Body of pancreas (tissue), 4 donors: Measurements from ENCODE around the gene CENPO. TPM values are rescaled to one million over a fixed set of nuclear protein-coding genes. Genes with fewer than 3 reads are reported as not detected.

Source experiments
- ATAC-seq: fragments of 150-250 bp; one replicate; pipeline ENCODE4 v1.9.1; 2016
- DNase-seq, 4 donors: peaks; one replicate each; pipeline ENCODE4 v3.0.0-alpha.2; 2019
- H3K27ac ChIP-seq, 4 donors: fragments of 200-600 bp; sonication (generic); 1 replicate in 3 of 4; 2 replicates in 1 of 4; pipeline versions ENCODE4 v1.5.1 to v1.6.1; 2016 to 2019; ENCODE audit warnings: mild to moderate bottlenecking in 1 of 4, mixed read lengths in 1 of 4, moderate library complexity in 1 of 4
- H3K27me3 ChIP-seq, 2 donors: fragments of 200-600 bp; sonication (generic); one replicate each; pipeline ENCODE4 v1.6.0; 2016; ENCODE audit warnings: mild to moderate bottlenecking in 1 of 2
- H3K36me3 ChIP-seq, 2 donors: fragments of 200-600 bp; sonication (generic); replicated peaks in 1 of 2; 2 replicates each; pipeline ENCODE4 v1.5.1; 2016; ENCODE audit warnings: low read depth in 2 of 2; ENCODE audit not compliant: insufficient read depth in 1 of 2
- H3K4me1 ChIP-seq: fragments of 200-600 bp; sonication (generic); one replicate; pipeline ENCODE4 v1.6.0; 2016
- H3K4me3 ChIP-seq, 2 donors: fragments of 200-600 bp; sonication (generic); 1 replicate in 1 of 2; 2 replicates in 1 of 2; pipeline ENCODE4 v1.5.1; 2016 to 2019
- H3K9me3 ChIP-seq, 3 donors: fragments of 200-600 bp; sonication (generic); 1 replicate in 2 of 3; 2 replicates in 1 of 3; pipeline ENCODE4 v1.5.1; 2016
- CTCF ChIP-seq, 7 experiments: fragments of 450-650 bp in 4 of 7; fragments of 200-600 bp in 3 of 7; sonication (generic) in 3 of 7; IDR thresholded peaks; one replicate each; pipeline ENCODE4 v1.5.1; 2016 to 2019; ENCODE audit warnings: antibody characterized with exemption in 7 of 7
- POLR2A ChIP-seq, 3 donors: fragments of 450-650 bp; IDR thresholded peaks; one replicate each; pipeline ENCODE4 v1.6.1; 2016; ENCODE audit warnings: antibody characterized with exemption in 3 of 3, mild to moderate bottlenecking in 2 of 3
- WGBS, 2 donors: methylation state at CpG; one replicate each; pipeline ENCODE4 v1.1.5; 2017; 5-methylcytosine and 5-hydroxymethylcytosine counted together
- intact Hi-C: fragments of 100-400 bp; cut with DNase I; formaldehyde crosslinking; loops from one replicate; pipeline ENCODE4 v1.15.1; 2023
- total RNA-seq, 2 donors: library from RNA; depleted of rRNA; stranded (reverse); fragments of >200 nt; gene quantifications; one replicate each; pipeline ENCODE4 v1.1.0, GENCODE V29; 2016

The CENPO gene
- total RNA-seq, 2 donors from 2014 or later, result 2.0 to 2.6 TPM

GRCh38 chr2:24842081-24843050 is 49.1 kb downstream of the CENPO start:
- no peaks in the 10 kb centered on the region for H3K9me3 ChIP-seq
- H3K4me1 ChIP-seq, result no peaks in the 10 kb centered on the region
- no peak for TF ChIP-seq CTCF (IDR thresholded peaks at IDR 0.05)
- TF ChIP-seq POLR2A (IDR thresholded peaks at IDR 0.05), result no peak
- H3K27ac ChIP-seq, result no peak overlapping the region
- no peak for DNase-seq
- intact Hi-C loops, result no loop called here
- H3K4me3 ChIP-seq, result no peak overlapping the region
- no peak for ATAC-seq
- H3K27me3 ChIP-seq, result no peaks in the 10 kb centered on the region
- 86 to 90% methylated on average over 27 to 39 of the region's 39 CpGs for WGBS, 2 donors
- H3K36me3 ChIP-seq, result no peaks in the 10 kb centered on the region

DNA sequence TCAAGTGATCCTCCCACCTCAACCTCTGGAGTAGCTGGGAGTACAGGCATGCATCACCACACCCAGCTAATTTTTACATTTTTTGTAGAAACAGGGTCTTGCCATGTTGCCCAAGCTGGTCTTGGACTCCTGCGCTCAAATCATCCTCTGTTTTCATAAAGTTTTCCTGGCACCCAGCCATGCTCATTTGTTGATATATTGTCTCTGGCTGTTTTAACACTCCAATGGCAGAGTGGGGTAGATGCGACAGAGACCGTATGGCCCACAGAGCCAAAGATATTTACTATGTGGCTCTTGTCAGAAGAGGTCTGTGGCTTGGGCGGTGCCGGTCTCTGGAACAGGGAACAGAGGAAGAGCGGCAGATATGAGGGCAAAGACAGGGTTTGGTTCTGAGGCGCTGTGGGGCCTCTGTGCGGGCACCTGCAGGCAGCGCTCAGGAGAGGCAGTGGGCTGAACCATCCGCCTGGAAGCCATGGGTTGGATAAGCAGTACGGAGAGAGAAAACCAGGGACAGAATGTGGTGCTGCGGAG is 50.2 kb downstream of the CENPO start:
- Histone ChIP-seq H3K4me1 (no peaks in the 10 kb centered on the region), H3K27me3 (no peaks in the 10 kb centered on the region), H3K9me3 (no peaks in the 10 kb centered on the region), H3K4me3 (no peak overlapping the region), H3K27ac (no peak overlapping the region), H3K36me3 (no peaks in the 10 kb centered on the region)
- WGBS, 2 donors, result 92 to 94% methylated on average over 12 of the region's 12 CpGs
- DNase-seq, result no peak
- no peak for ATAC-seq
- intact Hi-C loops, result no loop called here
- TF ChIP-seq POLR2A (IDR thresholded peaks at IDR 0.05) (no peak), CTCF (IDR thresholded peaks at IDR 0.05) (no peak)

DNA sequence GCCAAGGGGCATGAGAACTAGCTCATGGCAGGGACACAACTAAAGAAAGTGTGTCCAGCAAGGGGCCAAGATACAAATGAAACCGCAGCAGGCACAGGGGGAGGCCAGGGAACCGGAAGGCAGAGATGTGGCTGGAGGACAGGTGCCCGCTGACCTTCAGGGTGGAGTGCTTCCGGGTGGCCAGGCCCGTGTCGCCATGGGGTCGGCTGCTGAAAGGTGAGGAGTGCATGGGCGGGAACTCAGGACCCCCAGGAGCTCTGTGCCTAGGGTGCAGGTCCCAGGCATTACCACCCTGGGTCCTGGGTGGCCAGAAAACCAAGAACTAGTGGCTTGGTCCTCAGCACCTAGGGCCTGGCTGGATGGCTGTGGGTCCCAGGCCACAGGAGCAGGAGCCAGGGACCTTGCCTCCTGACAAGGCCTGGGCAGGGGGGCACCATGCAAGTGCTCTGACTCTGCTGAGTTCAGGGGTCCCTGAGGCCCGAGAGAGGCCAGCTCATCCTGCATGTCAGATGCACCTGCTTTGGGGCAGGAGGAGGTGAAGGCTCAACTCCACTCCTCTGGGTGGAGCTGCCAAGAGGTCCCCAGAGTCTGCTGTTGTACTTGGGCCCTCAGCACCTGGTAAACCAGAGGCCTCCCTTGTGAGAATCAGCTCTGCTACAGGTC is 50.9 kb downstream of the CENPO start:
- TF ChIP-seq CTCF (IDR thresholded peaks at IDR 0.05), result no peak
- TF ChIP-seq POLR2A (IDR thresholded peaks at IDR 0.05), result no peak
- ATAC-seq, result no peak
- Histone ChIP-seq H3K9me3 (no peaks in the 10 kb centered on the region), H3K27me3 (no peaks in the 10 kb centered on the region), H3K4me3 (no peak overlapping the region), H3K36me3 (no peaks in the 10 kb centered on the region), H3K4me1 (no peaks in the 10 kb centered on the region), H3K27ac (no peak overlapping the region)
- WGBS, 2 donors, result 87 to 92% methylated on average over 8 to 9 of the region's 9 CpGs
- DNase-seq, result no peak
- intact Hi-C loops, result no loop called here

- H3K36me3 ChIP-seq, result no peaks in the 10 kb centered on the region
- no peaks in the 10 kb centered on the region for H3K4me1 ChIP-seq
- 92 to 95% methylated on average over 5 of the region's 5 CpGs for WGBS, 2 donors
- ATAC-seq (no peak), DNase-seq (no peak)
- intact Hi-C loops, result no loop called here
- no peaks in the 10 kb centered on the region for H3K9me3 ChIP-seq
- no peak for TF ChIP-seq POLR2A (IDR thresholded peaks at IDR 0.05)
- no peak for TF ChIP-seq CTCF (IDR thresholded peaks at IDR 0.05)
- H3K4me3 ChIP-seq, result no peak overlapping the region
- no peaks in the 10 kb centered on the region for H3K27me3 ChIP-seq
- H3K27ac ChIP-seq, result no peak overlapping the region
Measured at GRCh38 chr2:24845691-24846090, 52.5 kb downstream of the CENPO start.
